ENCODE data around the gene TSPAN11. TPM values are rescaled to one million over a fixed set of nuclear protein-coding genes. Genes with fewer than 3 reads are reported as not detected.

TSPAN11 gene
- total and polyA plus RNA-seq, 2 of the 8 experiments (the other 6 are each of a cell fraction or from before 2014, with no cell fraction given): 3.9 to 8.2 TPM

DNA sequence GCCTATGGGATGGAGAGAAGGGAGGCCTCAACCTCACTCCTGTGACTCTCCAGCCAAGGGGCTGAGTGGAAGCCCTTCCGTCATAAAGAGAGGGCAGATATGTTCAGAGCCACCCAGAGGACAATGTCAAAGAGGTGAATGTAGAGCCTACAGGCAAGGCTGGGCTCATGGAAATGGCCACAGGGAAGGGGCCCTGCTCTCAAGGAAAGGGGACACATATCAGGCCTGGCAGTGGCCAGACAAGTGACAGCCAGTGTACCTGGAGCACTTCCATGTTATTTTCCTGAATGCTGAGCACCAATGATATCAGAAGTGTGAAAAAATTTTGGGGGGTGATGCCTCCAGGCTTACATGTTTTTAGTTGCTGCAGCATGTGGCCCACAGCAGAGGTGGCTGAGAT is 110.5 kb downstream of the TSPAN11 start:
- no peak overlapping the region for H2AFZ ChIP-seq (ENCODE audit: low read length)
- no peak overlapping the region for H4K91ac ChIP-seq (replicated peaks; ENCODE audit: insufficient read length, low read length)
- H3K4me3 ChIP-seq (ENCODE audit: extremely low read depth in 1 of 4, insufficient read depth in 2 of 4, low read depth in 3 of 4, low read length in 4 of 4): no peak overlapping the region
- H3K23me2 ChIP-seq (ENCODE audit: low read depth, low read length): no peaks in the 10 kb centered on the region
- ChIA-PET CTCF (ENCODE audit: partially characterized antibody) (interaction anchor here (1.4 kb wide), 1 partner anchor 16 kb away, joined by 3 read pairs; no protein-coding TSS in a partner anchor), POLR2A (ENCODE audit: partially characterized antibody) (no interaction called here)
- H3K4ac ChIP-seq (replicated peaks; ENCODE audit: insufficient read length, low read depth, low read length): no peak overlapping the region
- H2AK5ac ChIP-seq (ENCODE audit: low read depth, low read length): no peak overlapping the region
- no peaks in the 10 kb centered on the region for H3K79me1 ChIP-seq (ENCODE audit: low read depth, low read length)
- no peak overlapping the region for H4K5ac ChIP-seq (ENCODE audit: insufficient read length, low read depth, low read length)
- WGBS, 2 experiments (ENCODE audit: extremely low coverage in 1 of 2, insufficient coverage in 1 of 2, insufficient read length in 1 of 2, insufficient replicate concordance in 2 of 2, low coverage in 1 of 2, low lambda C conversion rate in 2 of 2, missing lambda C conversion rate in 1 of 2): 75% methylated on average over 1 of the region's 1 CpG; no CpG with 5 or more reads in 1 of the 2 experiments
- H2BK15ac ChIP-seq (ENCODE audit: low read length): no peak overlapping the region
- no peaks in the 10 kb centered on the region for H3K79me2 ChIP-seq (ENCODE audit: control insufficient read depth in 1 of 2, insufficient read depth in 2 of 2, low read length in 2 of 2)
- H4K8ac ChIP-seq (ENCODE audit: extremely low read depth, insufficient read depth, low read length): no peak overlapping the region; the same call in 1 of the 2 replicates
- H3K27ac ChIP-seq (ENCODE audit: low read depth, low read length): no peak overlapping the region
- FAIRE-seq: no peak
- H2BK20ac ChIP-seq (ENCODE audit: low read length): no peak overlapping the region
- no peak overlapping the region for H3K14ac ChIP-seq (ENCODE audit: insufficient read length)
- no peak overlapping the region for H3K9ac ChIP-seq (replicated peaks in 1 of 4; ENCODE audit: extremely low read depth in 1 of 4, low read depth in 3 of 4, low read length in 3 of 4)
- H4K20me1 ChIP-seq (replicated peaks in 1 of 2; ENCODE audit: control insufficient read depth in 1 of 2, insufficient read depth in 2 of 2, low read length in 2 of 2): no peaks in the 10 kb centered on the region
- H3K36me3 ChIP-seq (ENCODE audit: control insufficient read depth in 2 of 4, insufficient read depth in 4 of 4, low read length in 3 of 4): no peaks in the 10 kb centered on the region
- no peak overlapping the region for H2BK120ac ChIP-seq (replicated peaks; ENCODE audit: low read depth, low read length)
- no peaks in the 10 kb centered on the region for H3K27me3 ChIP-seq (replicated peaks in 1 of 4; ENCODE audit: control insufficient read depth in 3 of 4, extremely low read depth in 1 of 4, insufficient read depth in 3 of 4, low read length in 3 of 4)
- TF ChIP-seq RXRA (IDR thresholded peaks at IDR 0.05; ENCODE audit: insufficient read depth, low read depth, low read length): no peak
- TF ChIP-seq, protein P1, sequence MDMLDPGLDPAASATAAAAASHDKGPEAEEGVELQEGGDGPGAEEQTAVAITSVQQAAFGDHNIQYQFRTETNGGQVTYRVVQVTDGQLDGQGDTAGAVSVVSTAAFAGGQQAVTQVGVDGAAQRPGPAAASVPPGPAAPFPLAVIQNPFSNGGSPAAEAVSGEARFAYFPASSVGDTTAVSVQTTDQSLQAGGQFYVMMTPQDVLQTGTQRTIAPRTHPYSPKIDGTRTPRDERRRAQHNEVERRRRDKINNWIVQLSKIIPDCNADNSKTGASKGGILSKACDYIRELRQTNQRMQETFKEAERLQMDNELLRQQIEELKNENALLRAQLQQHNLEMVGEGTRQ (IDR thresholded peaks at IDR 0.05; ENCODE audit: low read length): no peak
- TF ChIP-seq SP1 (IDR thresholded peaks at IDR 0.05; ENCODE audit: low read depth, low read length): no peak
- TF ChIP-seq SRF (IDR thresholded peaks at IDR 0.05; ENCODE audit: low read depth, low read length): no peak
- TF ChIP-seq TEAD4 (IDR thresholded peaks at IDR 0.05; ENCODE audit: low read depth, low read length): no peak
- TF ChIP-seq, protein P2, sequence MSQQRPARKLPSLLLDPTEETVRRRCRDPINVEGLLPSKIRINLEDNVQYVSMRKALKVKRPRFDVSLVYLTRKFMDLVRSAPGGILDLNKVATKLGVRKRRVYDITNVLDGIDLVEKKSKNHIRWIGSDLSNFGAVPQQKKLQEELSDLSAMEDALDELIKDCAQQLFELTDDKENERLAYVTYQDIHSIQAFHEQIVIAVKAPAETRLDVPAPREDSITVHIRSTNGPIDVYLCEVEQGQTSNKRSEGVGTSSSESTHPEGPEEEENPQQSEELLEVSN (IDR thresholded peaks at IDR 0.05): no peak
- TF ChIP-seq SIRT6 (IDR thresholded peaks at IDR 0.05; ENCODE audit: low read length): no peak
- no peak for TF ChIP-seq EP300 (IDR thresholded peaks at IDR 0.05; ENCODE audit: borderline replicate concordance in 1 of 2, low read depth in 2 of 2, low read length in 2 of 2)
- TF ChIP-seq BACH1 (IDR thresholded peaks at IDR 0.05; ENCODE audit: low read length): no peak
- H2BK12ac ChIP-seq (ENCODE audit: low read depth, low read length): no peak overlapping the region
- H3K4me1 ChIP-seq (replicated peaks in 1 of 4; ENCODE audit: control insufficient read depth in 3 of 4, insufficient read depth in 4 of 4, low read length in 3 of 4): no peaks in the 10 kb centered on the region
- H3K9me3 ChIP-seq (ENCODE audit: insufficient read depth in 2 of 2, low read depth in 1 of 2, low read length in 1 of 2): no peaks in the 10 kb centered on the region
- no peak overlapping the region for H3K56ac ChIP-seq (replicated peaks; ENCODE audit: insufficient read length, low read depth, low read length)
- no peak overlapping the region for H3K18ac ChIP-seq (ENCODE audit: extremely low read depth, low read length)
- H2BK5ac ChIP-seq (ENCODE audit: low read depth, low read length): no peak overlapping the region
- no peak for DNase-seq (ENCODE audit: low read depth in 1 of 2, low spot score in 2 of 2)
- no peak overlapping the region for H3K23ac ChIP-seq (ENCODE audit: insufficient read length)
- no peak overlapping the region for H3K4me2 ChIP-seq (ENCODE audit: insufficient read depth in 1 of 2, low read depth in 2 of 2, low read length in 2 of 2)

Data from H1 (cell line).